Nephron progenitor cell (in vitro differentiated cells): ENCODE data around the gene MAB21L4.

Source experiments
- DNase-seq: peaks from one replicate; pipeline ENCODE4 v3.0.0; 2021
- H3K27ac Mint-ChIP-seq: 2 replicates; pipeline ENCODE4 v1.8.0; 2021; ENCODE audit warnings: mild to moderate bottlenecking, moderate library complexity, mixed read lengths
- H3K27me3 Mint-ChIP-seq: 2 replicates; pipeline ENCODE4 v1.8.0; 2021; ENCODE audit warnings: mild to moderate bottlenecking, low read depth, mixed read lengths; ENCODE audit not compliant: poor library complexity
- H3K36me3 Mint-ChIP-seq: 2 replicates; pipeline ENCODE4 v1.8.0; 2021; ENCODE audit warnings: low read depth, mixed read lengths
- H3K4me1 Mint-ChIP-seq: 2 replicates; pipeline ENCODE4 v1.8.0; 2021; ENCODE audit warnings: mixed read lengths
- H3K4me3 Mint-ChIP-seq: 2 replicates; pipeline ENCODE4 v1.8.0; 2021; ENCODE audit warnings: mild to moderate bottlenecking, moderate library complexity, mixed read lengths
- H3K9me3 Mint-ChIP-seq: 2 replicates; pipeline ENCODE4 v1.8.0; 2021; ENCODE audit warnings: mild to moderate bottlenecking, moderate library complexity, mixed read lengths
- TF ChIP-seq, protein P1 (sequence below): fragments of 200-600 bp; sonication (generic); IDR thresholded peaks from 2 replicates; pipeline ENCODE4 v1.5.0; 2021; ENCODE audit warnings: antibody characterized with exemption

Gene MAB21L4

DNA sequence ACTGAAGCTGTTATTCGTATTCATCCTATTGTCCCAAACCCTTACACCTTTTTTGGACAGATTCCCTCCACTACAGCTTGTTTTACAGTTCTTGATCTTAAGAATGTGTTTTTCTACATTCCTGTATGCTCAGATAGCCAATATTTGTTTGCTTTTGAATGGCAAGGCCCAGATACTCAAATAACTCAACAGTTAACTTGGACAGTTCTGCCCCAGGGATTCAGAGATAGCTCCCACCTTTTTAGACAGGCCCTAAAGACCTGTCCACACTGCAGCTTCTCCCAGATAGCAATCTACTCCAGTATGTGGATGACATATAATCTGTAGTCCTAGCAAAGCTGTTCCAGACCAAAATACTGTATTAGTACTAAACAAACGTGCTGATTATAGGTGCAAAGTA is 34.4 kb downstream of the MAB21L4 start:
- no peaks in the 10 kb centered on the region for H3K9me3 Mint-ChIP-seq
- peaks cover 3% of the 10 kb centered on the region for H3K4me1 Mint-ChIP-seq
- no peak for DNase-seq
- no peak overlapping the region for H3K4me3 Mint-ChIP-seq
- H3K27me3 Mint-ChIP-seq, result peaks cover 54% of the 10 kb centered on the region
- H3K36me3 Mint-ChIP-seq, result no peaks in the 10 kb centered on the region
- no peak overlapping the region for H3K27ac Mint-ChIP-seq
- TF ChIP-seq, protein P1, sequence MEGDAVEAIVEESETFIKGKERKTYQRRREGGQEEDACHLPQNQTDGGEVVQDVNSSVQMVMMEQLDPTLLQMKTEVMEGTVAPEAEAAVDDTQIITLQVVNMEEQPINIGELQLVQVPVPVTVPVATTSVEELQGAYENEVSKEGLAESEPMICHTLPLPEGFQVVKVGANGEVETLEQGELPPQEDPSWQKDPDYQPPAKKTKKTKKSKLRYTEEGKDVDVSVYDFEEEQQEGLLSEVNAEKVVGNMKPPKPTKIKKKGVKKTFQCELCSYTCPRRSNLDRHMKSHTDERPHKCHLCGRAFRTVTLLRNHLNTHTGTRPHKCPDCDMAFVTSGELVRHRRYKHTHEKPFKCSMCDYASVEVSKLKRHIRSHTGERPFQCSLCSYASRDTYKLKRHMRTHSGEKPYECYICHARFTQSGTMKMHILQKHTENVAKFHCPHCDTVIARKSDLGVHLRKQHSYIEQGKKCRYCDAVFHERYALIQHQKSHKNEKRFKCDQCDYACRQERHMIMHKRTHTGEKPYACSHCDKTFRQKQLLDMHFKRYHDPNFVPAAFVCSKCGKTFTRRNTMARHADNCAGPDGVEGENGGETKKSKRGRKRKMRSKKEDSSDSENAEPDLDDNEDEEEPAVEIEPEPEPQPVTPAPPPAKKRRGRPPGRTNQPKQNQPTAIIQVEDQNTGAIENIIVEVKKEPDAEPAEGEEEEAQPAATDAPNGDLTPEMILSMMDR, result no peak

DNA sequence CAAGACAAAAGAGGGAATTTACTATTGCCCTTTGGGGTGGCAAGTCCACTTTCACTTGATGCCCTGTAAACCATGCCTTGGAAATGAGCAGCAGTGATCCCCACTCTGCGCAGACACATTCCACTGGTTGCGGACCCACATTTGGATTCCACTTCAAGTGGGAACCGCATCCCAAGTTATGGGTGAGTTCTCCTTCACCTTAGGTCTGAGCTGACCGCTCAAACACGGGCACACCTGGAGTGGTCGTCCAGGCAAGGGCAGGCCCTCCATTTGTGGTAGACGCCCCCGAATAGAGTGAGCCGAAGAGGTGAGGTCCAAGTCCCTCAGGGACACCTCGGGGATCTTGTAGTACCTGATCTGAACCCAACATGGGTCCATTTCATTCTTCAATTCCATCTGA is 37.1 kb downstream of the MAB21L4 start:
- no peak for DNase-seq
- Mint-ChIP-seq H3K36me3 (no peaks in the 10 kb centered on the region), H3K4me1 (peaks cover 3% of the 10 kb centered on the region), H3K27me3 (peaks cover 41% of the 10 kb centered on the region), H3K9me3 (peaks cover 18% of the 10 kb centered on the region), H3K4me3 (no peak overlapping the region), H3K27ac (no peak overlapping the region)
- TF ChIP-seq, protein P1, result no peak

DNA sequence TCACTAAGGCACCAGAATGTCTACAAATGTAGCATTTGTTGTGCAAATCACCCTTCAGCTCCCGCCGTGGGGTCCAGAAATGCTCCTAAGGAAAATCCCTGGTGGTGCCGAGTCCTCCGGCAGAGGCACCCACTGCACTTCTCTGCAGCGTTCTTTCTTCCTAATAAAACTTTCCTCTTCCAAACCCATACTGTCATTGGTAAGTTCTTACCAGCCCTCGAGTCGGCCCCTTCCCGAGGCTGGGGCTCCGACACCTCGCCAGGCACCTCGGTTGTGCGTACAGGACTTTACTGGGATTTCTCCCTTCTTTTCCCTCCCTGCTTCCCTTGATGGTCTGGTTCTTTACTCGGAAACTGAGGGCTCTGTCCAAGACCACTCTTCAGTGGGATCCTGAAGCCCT is 37.6 kb downstream of the MAB21L4 start:
- TF ChIP-seq, protein P1, result no peak
- no peak for DNase-seq
- Mint-ChIP-seq H3K36me3 (no peaks in the 10 kb centered on the region), H3K27me3 (peaks cover 35% of the 10 kb centered on the region), H3K4me1 (peaks cover 3% of the 10 kb centered on the region), H3K9me3 (peaks cover 22% of the 10 kb centered on the region), H3K4me3 (no peak overlapping the region), H3K27ac (no peak overlapping the region)

DNA sequence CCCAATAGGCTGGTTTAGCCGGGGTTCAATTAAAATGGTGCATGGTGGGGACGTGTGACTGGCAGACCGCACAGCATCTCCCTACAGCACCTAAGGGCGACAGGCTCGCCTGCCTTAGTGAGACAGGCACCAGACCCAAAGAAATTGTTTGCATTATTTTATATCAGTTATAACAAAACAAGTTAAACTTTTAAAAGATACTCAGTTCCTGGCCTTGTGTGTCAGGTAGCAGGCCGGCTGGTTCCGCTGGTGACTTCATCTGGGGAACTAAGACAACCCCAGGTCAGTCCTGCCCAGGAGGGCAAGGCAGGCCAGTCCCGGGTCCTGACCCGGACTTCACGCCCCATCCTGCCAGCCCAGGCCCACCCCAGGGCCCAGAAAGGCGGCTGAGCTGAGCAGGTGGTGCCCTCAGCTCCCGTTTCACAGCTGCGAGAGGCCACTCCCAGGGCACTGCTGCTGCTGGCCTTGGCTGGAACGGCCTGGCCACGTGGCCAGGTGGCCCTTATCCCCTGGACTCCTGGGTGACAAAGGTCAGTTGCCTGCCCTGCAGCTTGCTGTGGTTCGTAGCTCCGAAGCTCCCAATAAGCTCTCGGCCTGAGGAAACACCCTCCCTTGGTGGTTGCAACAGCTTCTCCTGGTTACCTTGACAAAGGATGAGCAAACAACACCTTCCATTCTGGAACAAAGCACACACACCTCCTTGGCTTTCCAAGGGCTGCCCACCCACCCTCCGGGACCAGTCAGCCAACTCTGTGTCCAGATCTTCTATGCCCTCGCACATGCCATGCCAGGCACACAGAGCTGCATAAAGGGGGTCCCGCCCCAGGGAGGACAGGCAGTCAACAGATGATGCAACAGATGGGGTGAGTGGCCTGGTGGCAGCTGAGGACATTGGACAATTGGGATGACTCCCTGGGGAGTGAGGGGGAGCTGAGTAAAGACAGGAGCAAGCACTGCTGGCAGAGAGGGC is 38.6 kb downstream of the MAB21L4 start:
- TF ChIP-seq, protein P1, result no peak
- no peak for DNase-seq
- Mint-ChIP-seq H3K4me1 (peaks cover 4% of the 10 kb centered on the region), H3K36me3 (no peaks in the 10 kb centered on the region), H3K27ac (no peak overlapping the region), H3K4me3 (no peak overlapping the region), H3K9me3 (peaks cover 22% of the 10 kb centered on the region), H3K27me3 (peaks cover 31% of the 10 kb centered on the region)

DNA sequence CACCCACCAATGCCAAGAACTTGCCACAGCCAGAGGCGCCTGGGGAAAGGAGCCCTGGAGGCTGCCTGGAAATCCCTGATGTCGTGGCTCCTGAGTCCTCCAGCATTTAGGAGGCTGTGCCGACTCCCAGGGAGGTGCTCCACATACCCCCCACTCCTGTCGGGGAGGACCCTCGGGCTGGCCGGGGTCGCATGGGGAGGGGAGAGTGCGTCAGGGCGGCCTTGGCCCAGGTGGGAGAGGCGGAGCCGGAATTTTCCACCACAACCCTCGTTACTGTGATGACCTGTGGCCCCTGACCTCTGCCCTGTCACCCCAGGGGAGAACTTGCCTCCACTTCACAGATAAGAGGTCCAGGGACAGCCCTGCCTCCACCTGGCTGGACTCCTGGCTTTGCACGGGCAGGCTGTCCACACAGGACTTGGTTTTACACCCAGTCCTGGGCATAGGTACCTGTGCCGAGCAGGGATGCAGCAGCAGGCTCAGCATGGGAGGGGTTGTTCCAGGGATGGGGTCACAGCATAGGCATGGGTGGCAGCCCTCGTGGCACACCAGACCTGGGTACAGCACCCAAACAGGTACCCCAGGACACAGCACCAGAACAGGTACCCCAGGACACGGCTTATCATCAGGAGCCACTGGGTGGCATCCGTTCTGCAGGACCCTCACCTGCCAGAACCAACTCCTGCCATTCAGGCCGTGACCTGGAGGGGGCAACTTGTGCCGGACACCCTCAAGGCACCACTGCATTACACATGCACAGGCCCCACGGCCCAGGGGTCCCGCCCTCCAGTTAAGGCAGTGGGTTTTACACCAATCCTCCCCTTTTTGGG is 39.6 kb downstream of the MAB21L4 start:
- Mint-ChIP-seq H3K4me3 (no peak overlapping the region), H3K27ac (no peak overlapping the region), H3K4me1 (peaks cover 13% of the 10 kb centered on the region), H3K9me3 (peaks cover 22% of the 10 kb centered on the region), H3K27me3 (peaks cover 24% of the 10 kb centered on the region), H3K36me3 (no peaks in the 10 kb centered on the region)
- DNase-seq, result no peak
- TF ChIP-seq, protein P1, result peak; percentile 9
